Vagina (tissue), 2 donors: ENCODE measurements around the gene PTTG1IP.

Source experiments
- POLR2A ChIP-seq, 2 donors: fragments of 450-650 bp; IDR thresholded peaks; one replicate each; pipeline ENCODE4 v1.6.1; 2017; ENCODE audit warnings: antibody characterized with exemption in 2 of 2, mild to moderate bottlenecking in 2 of 2, moderate library complexity in 2 of 2
- POLR2AphosphoS5 ChIP-seq, 2 donors: sonication (generic); formaldehyde crosslinking; IDR thresholded peaks; one replicate each; pipeline ENCODE4 v1.9.0; 2017; ENCODE audit warnings: antibody characterized with exemption in 2 of 2, mild to moderate bottlenecking in 2 of 2, low read depth in 1 of 2; ENCODE audit not compliant: insufficient read depth in 1 of 2
- TF ChIP-seq, protein P1 (sequence below), 3 experiments: fragments of 450-650 bp in 2 of 3; fragments of 200-600 bp in 1 of 3; sonication (generic) in 1 of 3; IDR thresholded peaks; one replicate each; pipeline ENCODE4 v1.5.1; 2017 to 2019; ENCODE audit warnings: antibody characterized with exemption in 3 of 3, mild to moderate bottlenecking in 2 of 3, moderate library complexity in 2 of 3

DNA sequence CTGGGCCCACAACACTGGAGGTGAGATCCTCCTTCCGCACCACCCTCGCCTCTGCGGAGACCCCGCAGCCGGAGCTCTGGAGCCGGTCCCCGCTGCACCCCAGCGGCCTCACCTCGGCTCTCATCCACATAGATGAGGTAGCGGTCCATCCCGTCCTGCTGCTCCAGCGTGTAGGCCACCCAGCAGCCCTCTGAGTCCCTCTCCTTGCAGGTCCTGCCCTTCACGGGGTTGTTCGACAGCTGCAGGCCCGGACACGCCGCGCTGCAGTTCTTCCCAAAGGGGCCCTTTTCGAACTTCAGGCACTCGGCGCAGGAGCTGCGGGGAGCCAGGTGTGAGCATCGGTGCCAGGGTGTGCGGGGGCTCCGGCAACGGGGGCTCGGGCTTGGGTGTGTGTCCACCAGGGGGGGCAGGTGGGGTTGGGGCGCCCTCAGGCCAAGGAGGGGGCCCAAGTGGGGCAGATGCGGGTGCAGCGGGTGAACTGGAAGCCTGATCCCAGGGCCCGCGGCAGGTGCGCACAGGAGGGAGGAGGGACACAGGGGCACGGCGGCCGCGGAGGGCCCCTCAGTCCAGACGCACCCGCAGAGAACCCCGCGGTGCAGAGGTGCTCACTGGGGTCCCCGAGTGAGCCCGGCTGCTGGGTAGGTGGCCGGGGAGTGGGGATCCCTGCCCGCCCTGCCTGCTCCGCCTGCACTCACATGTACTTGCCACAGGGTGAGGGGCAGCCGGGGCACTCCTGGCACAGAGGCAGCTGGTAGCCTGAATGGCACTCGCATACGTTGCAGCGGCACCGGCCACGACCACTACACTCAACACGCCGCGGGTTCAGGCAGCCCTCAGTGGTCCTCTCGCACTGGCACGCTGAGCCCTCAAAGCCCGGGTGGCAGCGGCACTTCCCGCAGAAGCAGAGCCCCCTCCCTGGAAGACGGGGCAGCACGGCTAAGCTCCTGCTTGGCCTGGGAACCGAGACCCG is 15.4 kb upstream of the PTTG1IP start:
- TF ChIP-seq, protein P1, sequence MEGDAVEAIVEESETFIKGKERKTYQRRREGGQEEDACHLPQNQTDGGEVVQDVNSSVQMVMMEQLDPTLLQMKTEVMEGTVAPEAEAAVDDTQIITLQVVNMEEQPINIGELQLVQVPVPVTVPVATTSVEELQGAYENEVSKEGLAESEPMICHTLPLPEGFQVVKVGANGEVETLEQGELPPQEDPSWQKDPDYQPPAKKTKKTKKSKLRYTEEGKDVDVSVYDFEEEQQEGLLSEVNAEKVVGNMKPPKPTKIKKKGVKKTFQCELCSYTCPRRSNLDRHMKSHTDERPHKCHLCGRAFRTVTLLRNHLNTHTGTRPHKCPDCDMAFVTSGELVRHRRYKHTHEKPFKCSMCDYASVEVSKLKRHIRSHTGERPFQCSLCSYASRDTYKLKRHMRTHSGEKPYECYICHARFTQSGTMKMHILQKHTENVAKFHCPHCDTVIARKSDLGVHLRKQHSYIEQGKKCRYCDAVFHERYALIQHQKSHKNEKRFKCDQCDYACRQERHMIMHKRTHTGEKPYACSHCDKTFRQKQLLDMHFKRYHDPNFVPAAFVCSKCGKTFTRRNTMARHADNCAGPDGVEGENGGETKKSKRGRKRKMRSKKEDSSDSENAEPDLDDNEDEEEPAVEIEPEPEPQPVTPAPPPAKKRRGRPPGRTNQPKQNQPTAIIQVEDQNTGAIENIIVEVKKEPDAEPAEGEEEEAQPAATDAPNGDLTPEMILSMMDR (IDR thresholded peaks at IDR 0.05), result no peak
- TF ChIP-seq POLR2A (IDR thresholded peaks at IDR 0.05), result no peak
- TF ChIP-seq POLR2AphosphoS5 (IDR thresholded peaks at IDR 0.05; ENCODE audit: insufficient read depth in 1 of 2, low read depth in 1 of 2), result no peak
